ENCODE data around the gene DEPDC5.

DNA sequence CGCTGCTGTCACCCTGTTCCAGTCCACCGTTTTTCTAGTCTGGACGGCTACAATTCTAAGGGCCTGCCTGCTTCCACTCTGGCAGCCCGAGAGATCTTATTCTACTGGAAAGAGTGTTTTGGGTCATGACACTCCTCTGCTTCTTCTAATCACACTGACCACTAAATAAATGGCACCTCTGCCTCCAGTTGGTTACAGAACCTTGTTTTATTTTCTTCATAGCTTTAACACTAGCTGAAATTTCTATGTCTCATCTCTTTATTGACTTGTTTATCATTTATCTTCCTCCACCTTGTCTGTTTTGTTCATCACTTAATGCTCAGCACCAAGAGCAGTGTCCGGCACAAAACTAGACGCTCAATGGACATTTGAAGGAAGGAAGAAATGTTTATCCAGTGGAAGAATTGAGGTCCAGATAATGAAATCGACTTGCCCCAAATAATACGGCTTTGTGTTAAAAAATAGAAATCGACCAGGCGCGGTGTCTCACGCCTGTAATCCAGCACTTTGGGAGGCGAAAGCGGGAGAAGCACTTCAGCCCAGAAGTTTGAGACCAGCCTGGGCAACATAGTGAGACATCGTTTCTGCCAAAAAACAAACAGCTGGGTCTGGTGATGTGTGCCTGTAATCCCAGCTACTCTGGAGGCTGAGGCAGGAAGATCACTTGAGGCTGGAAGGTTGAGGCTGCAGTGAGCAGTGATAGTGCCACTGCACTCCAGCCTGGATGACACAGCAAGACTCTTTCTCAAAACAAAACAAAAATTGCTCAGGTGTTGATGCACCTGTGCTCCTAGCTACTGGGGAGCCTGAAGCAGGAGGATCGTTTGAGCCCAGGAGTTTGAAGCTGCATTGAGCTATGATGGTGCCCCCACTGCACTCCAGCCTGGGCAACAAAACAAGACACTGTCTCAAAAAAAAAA is 3.2 kb upstream of the DEPDC5 start:
- TF ChIP-seq, protein P1, sequence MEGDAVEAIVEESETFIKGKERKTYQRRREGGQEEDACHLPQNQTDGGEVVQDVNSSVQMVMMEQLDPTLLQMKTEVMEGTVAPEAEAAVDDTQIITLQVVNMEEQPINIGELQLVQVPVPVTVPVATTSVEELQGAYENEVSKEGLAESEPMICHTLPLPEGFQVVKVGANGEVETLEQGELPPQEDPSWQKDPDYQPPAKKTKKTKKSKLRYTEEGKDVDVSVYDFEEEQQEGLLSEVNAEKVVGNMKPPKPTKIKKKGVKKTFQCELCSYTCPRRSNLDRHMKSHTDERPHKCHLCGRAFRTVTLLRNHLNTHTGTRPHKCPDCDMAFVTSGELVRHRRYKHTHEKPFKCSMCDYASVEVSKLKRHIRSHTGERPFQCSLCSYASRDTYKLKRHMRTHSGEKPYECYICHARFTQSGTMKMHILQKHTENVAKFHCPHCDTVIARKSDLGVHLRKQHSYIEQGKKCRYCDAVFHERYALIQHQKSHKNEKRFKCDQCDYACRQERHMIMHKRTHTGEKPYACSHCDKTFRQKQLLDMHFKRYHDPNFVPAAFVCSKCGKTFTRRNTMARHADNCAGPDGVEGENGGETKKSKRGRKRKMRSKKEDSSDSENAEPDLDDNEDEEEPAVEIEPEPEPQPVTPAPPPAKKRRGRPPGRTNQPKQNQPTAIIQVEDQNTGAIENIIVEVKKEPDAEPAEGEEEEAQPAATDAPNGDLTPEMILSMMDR (conservative IDR thresholded peaks at IDR 0.05; ENCODE audit: low read length) = no peak
- TF ChIP-seq EZH2phosphoT487 (IDR thresholded peaks at IDR 0.05; ENCODE audit: borderline replicate concordance, low read depth, low read length) = no peak
